ENCODE data around the gene KBTBD12.
"Not testable (repeated sequence)": the region's sequence is repeated elsewhere in the genome, so short reads cannot be mapped to it uniquely, and the experiment has no call there.

KBTBD12 gene

DNA sequence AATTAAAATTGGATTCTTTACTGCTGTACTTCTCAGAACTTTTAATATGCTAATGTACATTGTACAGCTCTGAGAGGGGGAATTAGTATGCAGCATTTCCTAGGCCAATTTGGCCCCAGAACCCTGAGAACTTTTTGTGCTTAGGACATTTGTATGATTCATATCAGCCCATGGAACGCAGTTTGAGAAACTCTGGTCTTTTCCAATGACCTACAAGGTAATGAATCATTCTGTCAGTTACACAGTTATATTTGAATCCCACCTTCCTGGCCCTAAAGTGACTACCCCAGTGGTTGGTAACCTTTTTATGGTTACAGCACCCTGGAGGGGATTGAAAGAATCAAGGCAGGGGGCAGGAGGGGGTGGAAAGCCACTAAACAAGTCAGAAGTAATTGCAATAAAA lies 25.6 kb upstream of the KBTBD12 start:
- TF ChIP-seq POLR2A (IDR thresholded peaks at IDR 0.05; ENCODE audit: extremely low read depth, insufficient read length) = no peak
- TF ChIP-seq, protein P1, sequence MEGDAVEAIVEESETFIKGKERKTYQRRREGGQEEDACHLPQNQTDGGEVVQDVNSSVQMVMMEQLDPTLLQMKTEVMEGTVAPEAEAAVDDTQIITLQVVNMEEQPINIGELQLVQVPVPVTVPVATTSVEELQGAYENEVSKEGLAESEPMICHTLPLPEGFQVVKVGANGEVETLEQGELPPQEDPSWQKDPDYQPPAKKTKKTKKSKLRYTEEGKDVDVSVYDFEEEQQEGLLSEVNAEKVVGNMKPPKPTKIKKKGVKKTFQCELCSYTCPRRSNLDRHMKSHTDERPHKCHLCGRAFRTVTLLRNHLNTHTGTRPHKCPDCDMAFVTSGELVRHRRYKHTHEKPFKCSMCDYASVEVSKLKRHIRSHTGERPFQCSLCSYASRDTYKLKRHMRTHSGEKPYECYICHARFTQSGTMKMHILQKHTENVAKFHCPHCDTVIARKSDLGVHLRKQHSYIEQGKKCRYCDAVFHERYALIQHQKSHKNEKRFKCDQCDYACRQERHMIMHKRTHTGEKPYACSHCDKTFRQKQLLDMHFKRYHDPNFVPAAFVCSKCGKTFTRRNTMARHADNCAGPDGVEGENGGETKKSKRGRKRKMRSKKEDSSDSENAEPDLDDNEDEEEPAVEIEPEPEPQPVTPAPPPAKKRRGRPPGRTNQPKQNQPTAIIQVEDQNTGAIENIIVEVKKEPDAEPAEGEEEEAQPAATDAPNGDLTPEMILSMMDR (IDR thresholded peaks at IDR 0.05; ENCODE audit: low read depth, low read length) = no peak
- TF ChIP-seq, protein P2, sequence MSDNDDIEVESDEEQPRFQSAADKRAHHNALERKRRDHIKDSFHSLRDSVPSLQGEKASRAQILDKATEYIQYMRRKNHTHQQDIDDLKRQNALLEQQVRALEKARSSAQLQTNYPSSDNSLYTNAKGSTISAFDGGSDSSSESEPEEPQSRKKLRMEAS (IDR thresholded peaks at IDR 0.05; ENCODE audit: low read depth, low read length) = no peak
- TF ChIP-seq MYC (IDR thresholded peaks at IDR 0.05; ENCODE audit: low read depth, low read length) = no peak
- H3K4me3 ChIP-seq (ENCODE audit: low read depth, low read length) = no peak overlapping the region

DNA sequence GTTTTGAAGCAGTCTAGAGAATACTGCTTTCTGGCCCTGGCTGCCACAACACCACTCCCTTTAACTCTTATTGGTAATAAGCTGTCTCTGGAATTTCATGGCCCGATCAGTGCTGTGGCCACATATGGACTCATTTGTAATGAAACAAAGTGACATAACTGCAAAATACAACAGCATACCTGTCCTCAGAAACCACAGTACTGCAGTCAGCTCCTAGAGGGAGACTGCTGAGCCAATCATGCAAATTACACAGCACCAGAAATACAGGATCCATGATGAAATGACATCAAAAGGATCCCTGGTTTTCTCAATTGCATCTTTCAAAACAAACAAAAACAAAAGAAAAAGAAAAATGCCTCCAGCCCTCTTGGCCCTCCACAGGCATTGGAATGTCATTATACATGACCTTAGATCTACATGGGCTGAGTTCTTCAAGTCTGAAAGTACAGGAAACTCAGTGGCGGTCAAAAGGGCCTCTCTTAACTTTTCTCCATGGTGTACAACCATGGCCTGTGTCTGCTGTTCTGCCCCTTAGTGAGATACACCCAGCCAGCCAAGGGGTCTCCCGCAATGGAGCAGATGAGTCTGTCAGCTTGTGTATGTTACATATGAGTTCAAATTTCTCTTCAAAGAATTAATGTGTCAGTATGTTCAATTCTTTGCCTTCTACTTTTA lies 24.9 kb upstream of the KBTBD12 start:
- no peak overlapping the region for H3K4me3 ChIP-seq (ENCODE audit: low read depth, low read length)
- TF ChIP-seq, protein P1 (IDR thresholded peaks at IDR 0.05; ENCODE audit: low read depth, low read length) = no peak
- no peak for TF ChIP-seq POLR2A (IDR thresholded peaks at IDR 0.05; ENCODE audit: extremely low read depth, insufficient read length)
- no peak for TF ChIP-seq MYC (IDR thresholded peaks at IDR 0.05; ENCODE audit: low read depth, low read length)
- TF ChIP-seq, protein P2 (IDR thresholded peaks at IDR 0.05; ENCODE audit: low read depth, low read length) = no peak
- no peak for DNase-seq (ENCODE audit: low read depth)

More for the DNA sequence above, 25.6 kb upstream of the KBTBD12 start:
- DNase-seq (ENCODE audit: low read depth) = no peak

DNA sequence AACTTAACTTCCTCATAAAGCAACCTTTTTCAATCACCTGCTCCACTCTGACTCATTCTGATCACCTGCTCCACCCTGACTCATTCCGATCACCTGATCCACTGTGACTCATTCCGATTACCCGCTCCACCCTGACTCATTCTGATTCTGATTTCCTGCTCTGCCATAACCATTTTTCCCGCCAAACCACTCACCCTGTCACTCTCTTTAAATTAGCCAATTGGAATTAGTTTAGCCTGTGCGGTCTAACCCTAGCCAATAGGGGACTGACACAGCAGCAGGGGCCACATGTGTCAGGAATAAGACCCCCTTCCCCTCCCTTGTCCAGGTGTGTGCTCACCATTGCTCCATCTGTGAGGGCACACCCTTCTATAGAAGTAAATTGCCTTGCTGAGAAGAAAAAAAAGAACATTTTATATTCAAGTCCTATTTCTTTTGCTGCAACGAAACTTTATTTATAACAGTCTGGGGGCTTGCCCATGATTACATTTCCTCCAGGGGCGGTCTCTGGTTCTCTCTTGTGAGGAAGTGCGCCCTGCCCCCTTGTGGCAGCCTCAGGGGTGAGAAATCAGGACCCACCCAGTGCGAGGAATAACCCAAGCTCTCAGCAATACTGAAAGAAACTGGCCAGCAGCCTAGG lies 24.3 kb upstream of the KBTBD12 start:
- peak; percentile 29 for DNase-seq (ENCODE audit: low read depth)
- not testable (repeated sequence) for H3K4me3 ChIP-seq (ENCODE audit: low read depth, low read length)
- TF ChIP-seq, protein P1 (IDR thresholded peaks at IDR 0.05; ENCODE audit: low read depth, low read length) = peak; percentile 9

DNA sequence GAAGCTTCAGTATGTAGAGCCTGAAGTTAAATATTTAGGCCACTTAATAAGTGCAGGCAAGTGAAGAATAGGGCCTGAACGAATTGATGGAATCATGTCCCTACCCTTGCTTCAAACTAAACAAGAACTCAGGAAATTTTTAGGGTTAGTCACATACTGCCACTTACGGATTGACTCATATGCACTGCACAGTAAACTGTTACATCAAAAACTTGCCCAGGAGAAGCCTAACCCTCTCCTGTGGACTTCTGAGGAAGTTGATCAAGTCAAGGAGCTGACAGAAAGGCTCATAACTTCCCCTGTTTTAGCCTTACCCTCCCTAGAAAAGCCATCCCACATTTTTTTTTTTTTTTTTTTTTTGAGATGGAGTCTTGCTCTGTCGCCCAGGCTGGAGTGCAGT lies 20.6 kb upstream of the KBTBD12 start:
- H3K4me3 ChIP-seq (ENCODE audit: low read depth, low read length) = no peak overlapping the region
- no peak for DNase-seq (ENCODE audit: low read depth)
- TF ChIP-seq MYC (IDR thresholded peaks at IDR 0.05; ENCODE audit: low read depth, low read length) = no peak
- TF ChIP-seq, protein P1 (IDR thresholded peaks at IDR 0.05; ENCODE audit: low read depth, low read length) = no peak
- TF ChIP-seq, protein P2 (IDR thresholded peaks at IDR 0.05; ENCODE audit: low read depth, low read length) = no peak
- TF ChIP-seq POLR2A (IDR thresholded peaks at IDR 0.05; ENCODE audit: extremely low read depth, insufficient read length) = no peak

DNA sequence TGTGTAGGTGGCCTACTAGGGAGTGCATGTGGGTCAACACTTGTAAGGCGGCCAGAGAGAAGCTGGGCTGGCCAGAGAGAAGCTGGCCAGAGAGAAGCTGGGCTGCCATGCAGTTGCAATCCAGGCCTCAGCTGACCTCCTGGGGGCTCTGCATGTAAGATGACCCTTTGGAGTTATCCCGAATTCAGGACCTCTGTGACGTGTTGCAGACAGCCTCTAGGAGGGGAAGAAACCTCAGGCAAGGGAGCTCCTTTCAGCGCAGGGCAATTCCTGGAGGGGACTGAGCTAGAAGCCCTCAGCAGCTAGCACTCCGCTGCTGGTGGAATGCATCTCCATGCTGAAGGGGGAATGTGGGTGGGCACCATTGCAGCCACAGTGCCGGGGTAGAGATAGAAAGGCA lies 15.8 kb upstream of the KBTBD12 start:
- no peak for TF ChIP-seq MYC (IDR thresholded peaks at IDR 0.05; ENCODE audit: low read depth, low read length)
- TF ChIP-seq, protein P1 (IDR thresholded peaks at IDR 0.05; ENCODE audit: low read depth, low read length) = no peak
- no peak for TF ChIP-seq POLR2A (IDR thresholded peaks at IDR 0.05; ENCODE audit: extremely low read depth, insufficient read length)
- TF ChIP-seq, protein P2 (IDR thresholded peaks at IDR 0.05; ENCODE audit: low read depth, low read length) = no peak
- no peak for DNase-seq (ENCODE audit: low read depth)
- H3K4me3 ChIP-seq (ENCODE audit: low read depth, low read length) = no peak overlapping the region

Measured in NB4 (cell line).